ENCODE data around the gene PASK.

The PASK gene

GRCh38 chr2:241080405-241081189, 68.7 kb downstream of the PASK start:
- no peak for DNase-seq

GRCh38 chr2:241074901-241075540, 74.3 kb downstream of the PASK start:
- DNase-seq, result no peak

DNA sequence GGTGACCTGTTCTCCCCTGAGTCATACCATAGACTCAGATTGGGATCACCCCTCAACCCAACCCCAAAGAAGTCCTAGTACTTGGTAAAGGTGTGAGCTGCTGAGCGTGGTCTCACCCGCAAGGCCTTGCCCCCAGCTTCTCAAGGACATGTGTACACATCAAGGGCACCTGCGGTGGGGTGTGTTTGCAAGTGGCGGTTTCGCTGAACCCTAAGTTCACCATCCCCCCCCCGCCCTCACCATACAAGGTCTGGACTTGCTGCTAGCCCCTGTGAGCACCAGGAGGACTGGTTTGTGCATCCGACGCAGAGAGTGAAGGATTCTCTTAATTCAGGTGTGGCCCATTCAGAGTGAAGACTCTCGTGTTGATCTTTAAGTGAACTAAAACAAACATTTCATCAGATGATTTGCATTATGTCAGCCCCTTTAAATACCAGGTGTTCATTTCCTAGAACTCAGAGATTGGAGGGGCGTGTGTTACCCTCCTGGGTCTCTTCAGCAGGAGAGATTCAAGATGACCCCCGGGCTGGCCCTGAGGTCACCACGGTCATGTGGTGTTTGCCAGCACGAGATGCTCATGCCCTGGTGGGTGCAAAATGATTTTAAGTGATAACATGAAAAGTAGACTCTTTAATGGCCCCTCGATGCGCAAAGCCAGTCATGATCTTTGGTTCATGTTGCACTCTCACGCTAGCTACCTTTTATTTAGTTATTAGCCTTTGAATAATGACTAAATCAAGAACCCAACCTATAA, 75.0 kb downstream of the PASK start:
- DNase-seq, result no peak

DNA sequence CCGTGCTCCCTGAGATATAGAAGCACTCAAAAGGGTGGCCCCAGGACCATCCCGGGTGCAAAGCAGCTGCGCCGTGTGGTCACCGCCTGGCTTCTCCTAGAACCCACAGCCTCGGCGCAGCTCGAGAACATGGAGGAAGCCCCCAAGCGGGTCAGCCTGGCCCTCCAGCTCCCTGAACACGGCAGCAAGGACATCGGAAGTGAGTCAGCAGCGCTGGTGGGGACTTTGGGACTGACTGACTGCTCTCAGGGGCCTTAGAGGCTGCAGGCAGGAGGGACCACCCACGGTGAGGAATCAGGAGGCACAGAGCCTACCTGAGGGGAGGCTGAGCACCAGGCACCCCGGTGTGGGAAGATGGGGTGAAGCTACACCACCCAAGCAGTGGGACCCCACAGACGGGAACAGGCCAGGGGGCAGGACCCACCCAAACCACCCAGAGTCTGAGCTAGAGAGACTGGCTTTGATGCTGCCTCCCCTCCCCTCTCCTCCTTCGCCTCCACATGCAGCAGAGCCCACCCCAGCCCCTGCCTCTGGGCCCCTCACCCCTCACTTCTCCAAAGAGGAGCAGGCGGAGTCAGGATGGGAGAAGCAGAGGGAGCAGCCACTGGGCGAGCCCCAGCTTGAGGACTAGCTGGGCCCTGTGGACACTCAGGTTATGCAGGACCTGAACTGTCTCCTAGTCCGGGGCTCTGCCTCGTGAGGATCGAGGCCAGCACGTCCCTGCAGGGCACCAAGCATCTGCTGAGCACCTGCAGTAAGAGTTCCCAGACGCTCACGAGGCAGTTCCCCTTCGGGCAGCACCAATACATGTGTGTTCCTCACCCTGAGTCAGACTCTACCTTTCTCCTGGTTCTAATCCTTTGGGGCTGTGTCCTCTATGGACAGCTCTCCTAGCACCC, 75.9 kb downstream of the PASK start:
- no peak for DNase-seq

DNA sequence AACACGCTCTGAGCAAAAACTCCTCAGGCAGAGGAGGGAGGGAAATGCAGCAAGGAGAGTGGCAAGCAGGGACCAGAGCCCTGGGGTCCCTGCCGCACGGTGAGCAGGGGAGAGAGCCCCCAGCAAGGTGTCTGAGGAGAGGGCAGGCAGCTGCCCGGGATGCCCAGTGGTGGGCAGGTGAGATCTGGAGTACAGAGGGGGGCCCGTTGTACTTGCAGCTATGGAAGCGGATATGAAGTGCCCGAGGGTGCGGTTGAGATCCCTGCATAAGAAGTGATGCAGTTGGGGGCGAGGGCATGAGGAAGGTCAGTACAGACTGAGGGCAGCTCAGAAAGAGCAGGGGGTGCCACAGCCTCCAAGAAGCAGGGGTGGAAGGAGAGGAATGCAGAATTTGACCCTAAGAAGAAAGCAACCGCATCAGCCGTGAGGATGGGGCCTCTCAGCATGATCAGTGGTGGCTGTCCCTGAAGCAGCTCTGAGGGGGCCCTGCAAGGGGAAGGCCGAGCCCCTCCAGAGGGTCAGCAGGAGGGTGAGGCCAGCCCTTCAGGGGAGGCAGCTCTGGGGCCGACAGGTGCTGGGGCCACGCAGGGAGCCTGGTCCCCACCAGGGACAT, 76.6 kb downstream of the PASK start:
- DNase-seq, result no peak

GRCh38 chr2:241072151-241072550, 77.1 kb downstream of the PASK start:
- no peak for DNase-seq

GRCh38 chr2:241071677-241072111, 77.6 kb downstream of the PASK start:
- no peak for DNase-seq

DNA sequence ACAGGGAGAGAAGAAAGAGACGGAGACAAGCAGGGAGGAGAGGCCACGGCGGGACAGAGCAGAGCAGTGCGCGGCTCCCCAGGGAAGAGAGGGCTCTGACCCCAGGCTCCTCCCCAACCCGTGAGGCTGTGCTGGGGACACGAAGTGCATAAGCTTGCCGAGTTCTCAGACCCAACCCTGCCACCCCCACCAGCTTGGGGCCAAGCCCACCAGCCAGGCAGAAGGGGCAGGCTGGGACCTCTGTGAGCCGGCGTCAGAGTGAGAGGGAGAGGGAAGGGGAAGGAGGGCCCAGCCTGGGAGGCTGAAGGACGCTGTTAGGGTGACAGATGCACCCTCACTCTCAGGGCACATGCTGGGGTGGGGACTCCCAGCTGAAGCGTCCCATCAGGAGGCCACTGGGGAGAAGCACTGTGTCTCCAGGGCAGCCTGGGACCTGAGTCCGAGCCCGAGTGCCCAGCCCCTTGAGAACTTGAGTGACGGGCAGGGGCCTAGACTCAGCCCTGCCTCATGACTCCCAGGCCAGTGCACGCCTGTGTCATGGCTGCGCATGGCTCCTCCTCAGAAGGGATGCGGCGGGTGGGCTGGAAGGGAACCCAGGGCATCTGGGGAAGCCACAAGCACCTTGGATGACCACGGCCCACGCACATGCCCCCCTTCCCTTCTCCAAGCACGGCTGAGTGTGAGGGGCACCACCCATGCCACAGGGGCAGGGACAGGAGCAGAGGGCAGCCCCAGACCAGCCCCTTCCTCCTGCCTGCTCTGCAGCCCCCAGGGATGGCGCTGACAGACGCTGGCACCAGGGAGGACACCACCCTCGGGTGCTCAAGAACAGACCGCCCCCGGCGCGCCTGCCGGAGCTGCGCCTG, 78.2 kb downstream of the PASK start:
- DNase-seq, result no peak

- DNase-seq, result no peak
Observed at GRCh38 chr2:241070361-241070760, 78.9 kb downstream of the PASK start.

DNA sequence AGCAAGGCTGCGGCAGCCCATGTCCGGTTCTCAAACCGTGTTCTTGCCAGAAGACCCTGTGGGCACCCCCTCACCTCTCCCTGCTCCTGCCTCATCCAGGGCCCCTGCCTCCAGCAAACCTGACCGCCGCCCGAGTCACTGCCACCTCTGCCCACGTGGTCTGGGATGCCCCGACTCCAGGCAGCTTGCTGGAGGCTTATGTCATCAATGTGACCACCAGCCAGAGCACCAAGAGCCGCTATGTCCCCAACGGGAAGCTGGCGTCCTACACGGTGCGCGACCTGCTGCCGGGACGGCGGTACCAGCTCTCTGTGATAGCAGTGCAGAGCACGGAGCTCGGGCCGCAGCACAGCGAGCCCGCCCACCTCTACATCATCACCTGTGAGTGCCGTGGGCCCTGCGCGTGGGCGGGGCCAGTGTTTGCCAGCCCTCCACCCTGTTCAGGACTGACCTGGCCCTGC, 79.4 kb downstream of the PASK start:
- DNase-seq, result no peak

DNA sequence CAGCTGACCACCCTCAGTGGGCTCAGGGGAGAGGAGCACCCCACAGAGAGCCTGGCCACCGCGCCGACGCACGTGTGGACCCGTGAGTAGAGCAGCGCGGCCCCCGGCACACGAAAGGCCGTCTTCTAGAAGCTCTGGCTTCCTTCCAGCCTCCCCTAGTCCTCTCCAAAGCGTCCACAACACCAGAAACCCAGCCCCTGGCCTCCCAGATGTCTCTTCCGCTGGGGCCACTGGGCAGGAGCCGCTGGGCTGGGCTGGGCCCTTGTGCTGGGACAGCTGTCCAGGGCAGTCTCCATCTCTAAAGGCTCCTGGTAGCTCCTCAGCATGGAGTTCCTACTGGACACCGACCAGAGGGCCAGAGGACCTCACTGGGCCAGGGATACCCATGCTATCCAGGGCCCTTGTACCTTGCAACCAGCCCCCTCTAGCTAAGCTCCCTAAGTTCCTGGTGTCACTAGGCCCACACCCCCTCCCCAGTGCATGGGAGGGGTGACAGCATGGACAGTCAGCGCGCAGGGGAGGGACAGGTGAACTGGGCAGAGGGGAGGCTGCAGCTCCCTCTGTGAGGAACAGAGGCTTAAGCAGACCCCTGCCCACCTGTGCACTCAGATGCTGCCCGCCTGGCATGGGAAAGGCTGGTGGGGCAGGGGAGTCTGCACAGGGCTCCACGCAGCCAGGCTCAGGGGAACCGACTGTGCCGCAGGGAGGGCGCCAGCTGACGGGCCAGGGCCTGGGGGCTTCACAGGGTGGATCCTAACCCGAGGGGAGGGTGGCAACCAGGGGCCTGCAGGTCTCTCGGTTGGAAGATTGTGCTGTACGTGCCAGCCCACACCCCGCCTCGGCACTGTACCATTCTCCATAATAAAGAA, 80.1 kb downstream of the PASK start:
- no peak for DNase-seq

DNA sequence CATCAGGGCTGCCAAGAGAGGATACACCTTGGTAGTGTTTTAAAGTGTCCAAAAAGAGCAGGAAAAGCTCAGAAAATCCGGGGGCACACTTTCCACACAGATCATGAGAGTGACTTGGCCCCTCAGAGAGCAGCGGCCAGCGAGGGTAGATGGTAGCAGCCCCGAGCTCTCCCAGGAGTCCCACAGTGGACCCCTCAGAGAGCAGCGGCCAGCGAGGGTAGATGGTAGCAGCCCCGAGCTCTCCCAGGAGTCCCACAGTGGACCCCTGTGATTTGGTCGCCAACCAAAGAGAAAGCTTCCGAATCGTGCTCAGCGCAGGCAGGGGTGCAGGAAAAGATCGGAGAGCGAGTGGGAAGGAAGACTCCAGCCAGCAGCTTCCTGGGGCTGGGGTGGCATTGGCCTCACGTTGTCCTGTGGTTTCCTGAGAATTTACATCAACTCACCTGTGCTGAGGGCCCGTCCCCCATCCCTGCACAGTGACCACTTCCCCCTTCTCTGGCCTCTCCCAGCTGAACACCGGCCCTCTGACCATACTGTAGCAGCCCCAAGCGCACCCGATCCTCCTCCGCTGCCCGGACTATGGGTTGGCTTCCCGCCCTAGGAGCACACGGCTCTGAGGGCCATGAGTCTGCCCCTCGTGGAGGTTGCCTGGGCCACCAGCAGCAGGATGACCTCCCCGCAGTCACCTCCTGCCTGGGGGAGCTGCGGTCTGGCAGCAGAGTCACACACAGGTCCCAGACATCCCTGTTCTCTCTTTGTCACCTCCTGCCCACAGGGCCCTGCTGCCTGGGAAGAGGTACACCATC, 80.9 kb downstream of the PASK start:
- DNase-seq, result no peak

DNA sequence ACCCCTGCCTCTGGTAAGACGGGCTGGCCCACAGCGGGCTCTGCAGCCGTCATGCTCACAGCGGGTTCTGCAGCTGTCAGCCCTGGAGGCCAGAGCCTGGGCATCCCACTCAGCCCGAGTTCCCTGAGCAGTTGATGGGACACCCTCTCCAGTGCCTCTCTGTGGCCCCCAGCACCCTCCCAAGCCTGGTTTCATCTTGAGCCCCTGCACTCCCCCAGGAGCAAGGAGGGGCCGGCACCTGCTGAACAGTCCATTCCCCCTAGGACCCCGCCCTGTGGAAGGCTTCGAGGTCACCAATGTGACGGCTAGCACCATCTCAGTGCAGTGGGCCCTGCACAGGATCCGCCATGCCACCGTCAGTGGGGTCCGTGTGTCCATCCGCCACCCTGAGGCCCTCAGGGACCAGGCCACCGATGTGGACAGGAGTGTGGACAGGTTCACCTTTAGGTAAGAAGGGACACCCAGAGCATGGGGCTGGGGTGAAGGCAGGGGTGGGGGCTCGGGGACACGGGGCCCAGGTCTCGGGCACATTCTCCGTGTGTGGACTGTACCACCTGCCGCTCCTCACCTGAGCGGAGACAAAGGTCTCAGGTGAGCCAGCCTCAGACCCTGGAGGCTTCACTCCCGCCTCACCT, 81.7 kb downstream of the PASK start:
- DNase-seq, result no peak

- DNase-seq, result no peak
Observed at GRCh38 chr2:241066893-241067341, 82.4 kb downstream of the PASK start.

DNA sequence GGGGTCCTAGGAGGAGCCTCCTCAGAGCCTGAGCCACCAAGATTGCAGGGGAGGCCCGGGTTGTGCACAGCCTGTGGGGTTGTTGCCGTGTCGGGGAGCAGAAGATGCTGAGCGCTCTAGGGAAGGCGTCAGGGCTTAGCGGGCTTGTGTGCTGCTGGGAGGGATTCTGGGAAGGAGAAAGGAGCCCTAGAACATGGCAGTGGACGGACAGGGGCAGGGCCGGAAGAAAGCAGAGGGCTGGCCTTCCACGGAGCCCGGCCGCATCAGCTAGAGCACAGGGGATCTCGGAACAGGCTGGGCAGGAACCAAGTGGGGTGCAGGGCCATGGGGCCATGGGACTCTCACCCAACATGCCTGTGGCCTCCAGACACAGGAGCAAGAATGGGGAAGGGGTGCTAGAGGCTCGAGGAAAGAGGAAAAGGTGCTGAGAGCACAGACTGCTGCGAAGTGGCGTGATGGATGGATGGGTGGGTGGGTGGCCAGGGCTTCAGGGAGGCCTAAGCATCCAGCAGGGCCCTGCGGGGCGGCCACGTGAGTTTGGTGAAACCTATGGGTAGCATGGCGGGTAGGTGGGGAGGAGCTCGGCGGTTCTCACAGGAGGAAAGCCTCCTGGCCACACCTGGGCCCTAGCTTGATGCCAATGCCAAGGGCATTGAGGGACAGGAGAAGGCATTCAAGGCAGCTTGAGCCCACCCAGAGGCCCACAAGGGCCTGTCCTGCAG, 82.9 kb downstream of the PASK start:
- no peak for DNase-seq

DNA sequence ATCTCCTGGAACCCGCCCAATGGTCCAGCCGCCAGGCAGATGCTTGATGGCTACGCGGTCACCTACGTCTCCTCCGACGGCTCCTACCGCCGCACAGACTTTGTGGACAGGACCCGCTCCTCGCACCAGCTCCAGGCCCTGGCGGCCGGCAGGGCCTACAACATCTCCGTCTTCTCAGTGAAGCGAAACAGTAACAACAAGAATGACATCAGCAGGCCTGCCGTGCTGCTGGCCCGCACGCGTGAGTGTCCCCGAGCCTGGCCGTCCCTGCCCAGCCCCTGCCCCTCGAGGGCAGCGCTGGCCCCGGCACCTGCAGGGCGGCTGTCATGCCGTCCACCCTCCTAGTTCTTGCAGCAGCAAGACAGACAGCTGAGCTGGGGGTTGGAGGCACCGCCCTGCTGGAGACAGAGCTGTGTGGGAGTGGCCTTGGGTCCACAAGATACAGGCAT, 83.9 kb downstream of the PASK start:
- no peak for DNase-seq

- no peak for DNase-seq
Observed at GRCh38 chr2:241064802-241065354, 84.4 kb downstream of the PASK start.

All from suppressor macrophage (primary cell).